GM03348 (cell line): ENCODE measurements around the gene S100A16.

ENCODE experiments used
- DNase-seq: peaks from one replicate; pipeline ENCODE4 v3.0.0; 2012; ENCODE audit warnings: low spot score

The S100A16 gene

GRCh38 chr1:153636312-153636711 lies 23.4 kb upstream of the S100A16 start:
- no peak for DNase-seq

GRCh38 chr1:153635872-153636271 lies 22.9 kb upstream of the S100A16 start:
- DNase-seq = no peak

GRCh38 chr1:153633754-153634665 lies 21.1 kb upstream of the S100A16 start, which contains the start of gene CHTOP:
TSS of gene CHTOP (plus strand) at chr1:153634066. CDS start at chr1:153636589, 2,523 bp downstream.
- DNase-seq = peak; percentile 97

- DNase-seq = peak; percentile 58
Measured at GRCh38 chr1:153633161-153633753, 20.3 kb upstream of the S100A16 start.

- DNase-seq = no peak
Measured at GRCh38 chr1:153631047-153632022, 18.4 kb upstream of the S100A16 start.

GRCh38 chr1:153630384-153630783 lies 17.4 kb upstream of the S100A16 start:
- no peak for DNase-seq

- DNase-seq = peak; percentile 26
Measured at GRCh38 chr1:153629971-153630370, 17.0 kb upstream of the S100A16 start.

- no peak for DNase-seq
Measured at GRCh38 chr1:153629343-153629665, 16.4 kb upstream of the S100A16 start.

GRCh38 chr1:153628638-153629342 lies 15.9 kb upstream of the S100A16 start:
- no peak for DNase-seq

GRCh38 chr1:153627715-153628626 lies 15.0 kb upstream of the S100A16 start, which contains the start of gene S100A1:
TSS of gene S100A1 (plus strand) at chr1:153628434. CDS start at chr1:153630522, 2,088 bp downstream.
- DNase-seq = no peak

GRCh38 chr1:153626904-153627714 lies 14.2 kb upstream of the S100A16 start, which contains the start of gene S100A13:
TSS of gene S100A13 (minus strand) at chr1:153627505. CDS start at chr1:153626472, 1,033 bp downstream.
- DNase-seq = peak; percentile 92

GRCh38 chr1:153626477-153626903 lies 13.6 kb upstream of the S100A16 start:
- DNase-seq = no peak

- DNase-seq = no peak
Measured at GRCh38 chr1:153624965-153625611, 12.2 kb upstream of the S100A16 start.

GRCh38 chr1:153623101-153623500 lies 10.2 kb upstream of the S100A16 start:
- DNase-seq = no peak

- DNase-seq = no peak
Measured at GRCh38 chr1:153619171-153619570, 6.2 kb upstream of the S100A16 start.

GRCh38 chr1:153617663-153618062 lies 4.7 kb upstream of the S100A16 start:
- peak; percentile 73 for DNase-seq

- DNase-seq = no peak
Measured at GRCh38 chr1:153616917-153617311, 4.0 kb upstream of the S100A16 start.

GRCh38 chr1:153616144-153616916 lies 3.4 kb upstream of the S100A16 start, which contains the start of gene S100A14:
TSS of gene S100A14 (minus strand) at chr1:153616325. CDS start at chr1:153615858, 467 bp downstream.
- no peak for DNase-seq
